HFF-Myc (cell line): Measurements from ENCODE around the gene MALT1.
"Not testable (repeated sequence)": the region's sequence is repeated elsewhere in the genome, so short reads cannot be mapped to it uniquely, and the experiment has no call there.

Experiments
- DNase-seq: peaks from one replicate; pipeline ENCODE4 v3.0.0-alpha.2; 2011; ENCODE audit warnings: low read depth; ENCODE audit errors: extremely low read depth
- H3K4me3 ChIP-seq: replicated peaks from 2 replicates; pipeline ENCODE4 v1.5.1; 2011; ENCODE audit warnings: low read depth, mild to moderate bottlenecking, control low read depth, low read length
- TF ChIP-seq, protein P1 (sequence below): IDR thresholded peaks from 2 replicates; pipeline ENCODE4 v1.5.1; 2012; ENCODE audit warnings: mild to moderate bottlenecking, low read depth, low read length, control low read depth; ENCODE audit errors: missing control alignments

Gene MALT1

GRCh38 chr18:58640428-58640805 lies 30.8 kb upstream of the MALT1 start:
- no peak overlapping the region for H3K4me3 ChIP-seq
- DNase-seq: no peak
- TF ChIP-seq, protein P1, sequence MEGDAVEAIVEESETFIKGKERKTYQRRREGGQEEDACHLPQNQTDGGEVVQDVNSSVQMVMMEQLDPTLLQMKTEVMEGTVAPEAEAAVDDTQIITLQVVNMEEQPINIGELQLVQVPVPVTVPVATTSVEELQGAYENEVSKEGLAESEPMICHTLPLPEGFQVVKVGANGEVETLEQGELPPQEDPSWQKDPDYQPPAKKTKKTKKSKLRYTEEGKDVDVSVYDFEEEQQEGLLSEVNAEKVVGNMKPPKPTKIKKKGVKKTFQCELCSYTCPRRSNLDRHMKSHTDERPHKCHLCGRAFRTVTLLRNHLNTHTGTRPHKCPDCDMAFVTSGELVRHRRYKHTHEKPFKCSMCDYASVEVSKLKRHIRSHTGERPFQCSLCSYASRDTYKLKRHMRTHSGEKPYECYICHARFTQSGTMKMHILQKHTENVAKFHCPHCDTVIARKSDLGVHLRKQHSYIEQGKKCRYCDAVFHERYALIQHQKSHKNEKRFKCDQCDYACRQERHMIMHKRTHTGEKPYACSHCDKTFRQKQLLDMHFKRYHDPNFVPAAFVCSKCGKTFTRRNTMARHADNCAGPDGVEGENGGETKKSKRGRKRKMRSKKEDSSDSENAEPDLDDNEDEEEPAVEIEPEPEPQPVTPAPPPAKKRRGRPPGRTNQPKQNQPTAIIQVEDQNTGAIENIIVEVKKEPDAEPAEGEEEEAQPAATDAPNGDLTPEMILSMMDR: no peak

DNA sequence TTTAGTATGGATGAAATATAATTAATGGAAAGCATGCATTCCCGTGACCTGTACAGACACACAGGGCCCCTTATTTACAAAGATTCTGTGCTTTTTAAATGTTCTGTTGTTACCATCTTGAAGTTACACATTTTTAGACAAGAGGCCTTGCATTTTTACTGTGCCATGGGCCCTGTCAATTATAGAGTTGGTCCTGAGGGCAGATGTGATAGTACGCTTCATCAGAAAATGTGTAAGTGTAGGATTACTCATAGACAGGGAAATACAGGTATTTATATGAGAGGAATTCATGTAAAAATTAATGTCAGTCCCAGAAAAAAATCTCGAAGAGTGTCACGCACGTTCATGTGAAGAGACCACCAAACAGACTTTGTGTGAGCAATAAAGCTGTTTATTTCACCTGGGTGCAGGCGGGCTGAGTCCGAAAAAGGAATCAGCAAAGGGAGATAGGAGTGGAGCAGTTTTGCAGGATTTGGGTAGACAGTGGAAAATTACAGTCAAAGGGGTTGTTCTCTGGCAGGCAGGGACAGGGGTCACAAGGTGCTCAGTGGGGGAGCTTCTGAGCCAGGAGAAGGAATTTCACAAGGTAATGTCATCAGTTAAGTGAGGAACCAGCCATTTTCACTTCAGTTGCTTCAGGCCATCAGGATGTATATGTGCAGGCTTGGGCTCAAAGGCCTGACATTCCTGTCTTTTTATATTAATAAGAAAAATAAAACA lies 30.2 kb upstream of the MALT1 start:
- H3K4me3 ChIP-seq: no peak overlapping the region
- TF ChIP-seq, protein P1: no peak
- no peak for DNase-seq

DNA sequence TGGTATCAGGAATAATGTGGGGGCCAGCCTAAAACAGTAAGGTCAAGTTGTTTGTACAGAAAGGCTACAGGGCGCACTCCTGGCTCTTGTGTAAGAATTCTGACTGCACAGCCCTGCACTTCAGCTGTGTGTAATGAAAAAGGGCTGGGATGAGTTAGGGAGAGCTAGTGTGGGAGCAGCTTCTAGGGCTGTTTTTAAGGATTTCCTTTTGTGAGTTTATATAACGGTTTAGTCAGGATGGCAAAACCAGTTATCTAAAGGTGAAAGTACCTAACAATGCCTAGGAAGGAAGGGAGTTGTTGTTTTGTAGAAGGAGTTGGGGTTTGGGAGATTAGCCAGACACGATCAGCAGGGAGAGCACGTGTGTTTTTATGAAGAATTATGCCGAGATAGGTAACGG lies 27.7 kb upstream of the MALT1 start:
- not testable (repeated sequence) for DNase-seq, H3K4me3 ChIP-seq

- TF ChIP-seq, protein P1: no peak
- H3K4me3 ChIP-seq: no peak overlapping the region
- no peak for DNase-seq
Observed at GRCh38 chr18:58645398-58645797, 25.9 kb upstream of the MALT1 start.

GRCh38 chr18:58646334-58646862 lies 24.9 kb upstream of the MALT1 start:
- no peak for DNase-seq
- TF ChIP-seq, protein P1: no peak
- H3K4me3 ChIP-seq: no peak overlapping the region

GRCh38 chr18:58649966-58650816 lies 21.1 kb upstream of the MALT1 start:
- no peak overlapping the region for H3K4me3 ChIP-seq
- TF ChIP-seq, protein P1: no peak
- no peak for DNase-seq

- DNase-seq, H3K4me3 ChIP-seq: not testable (repeated sequence)
Observed at GRCh38 chr18:58650830-58651229, 20.4 kb upstream of the MALT1 start.

DNA sequence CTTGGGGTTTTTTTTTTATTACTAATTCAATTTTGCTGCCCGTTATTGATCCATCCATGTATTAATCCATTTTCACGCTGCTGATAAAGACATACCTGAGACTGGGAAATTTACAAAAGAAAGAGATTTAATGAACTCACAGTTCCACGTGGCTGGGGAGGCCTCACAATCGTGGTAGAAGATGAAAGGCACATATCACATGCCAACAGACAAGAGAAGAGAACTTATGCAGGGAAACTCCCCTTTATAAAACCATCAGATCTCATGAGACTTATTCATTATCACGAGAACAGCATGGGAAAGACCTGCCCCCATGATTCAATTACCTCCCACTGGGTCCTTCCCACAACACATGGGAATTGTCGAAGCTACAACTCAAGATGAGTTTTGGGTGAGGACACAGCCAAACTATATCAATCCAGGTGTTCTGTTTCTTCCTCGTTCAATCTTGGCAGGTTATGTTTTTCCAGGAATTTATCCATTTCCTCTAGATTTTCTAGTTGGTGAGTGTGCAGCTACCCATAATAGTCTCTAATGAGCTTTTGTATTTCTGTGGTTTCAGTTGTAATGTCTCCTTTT lies 18.0 kb upstream of the MALT1 start:
- not testable (repeated sequence) for DNase-seq, H3K4me3 ChIP-seq
